A549 treated with dexamethasone at 1 μM for 4 hours (cell line): ENCODE measurements around the gene MLLT6. TPM values are rescaled to one million over a fixed set of nuclear protein-coding genes. Genes with fewer than 3 reads are reported as not detected.

ENCODE experiments used
- total RNA-seq: library from RNA; stranded (reverse); fragments of 200-300 nt; extraction: Qiagen RNA extraction; gene quantifications from 5 replicates; pipeline ENCODE4 v1.2.3, GENCODE V29; 2022

Gene MLLT6
- total RNA-seq: 17.9 to 33.0 TPM (median 27.6 TPM) in 5 replicates

GRCh38 chr17:38704606-38705522 is at the start of gene MLLT6:
Gene MLLT6 (plus strand): TSS chr17:38705273. CDS start chr17:38705633, 360 bp downstream.

GRCh38 chr17:38674749-38675615 is 30.1 kb upstream of the MLLT6 start, which contains the start of gene EPOP:
Gene EPOP (minus strand): TSS chr17:38674957. CDS start chr17:38674495, 462 bp downstream.

GRCh38 chr17:38729886-38730525 is 24.9 kb downstream of the MLLT6 start, which contains the start of gene CISD3:
Gene CISD3 (plus strand): TSS chr17:38730341. CDS start chr17:38730359, 18 bp downstream.

GRCh38 chr17:38748149-38748891 is 43.2 kb downstream of the MLLT6 start, which contains the start of gene PCGF2:
Gene PCGF2 (minus strand): TSS chr17:38748336. CDS start chr17:38740402, 7,934 bp downstream.

GRCh38 chr17:38752308-38753070 is 47.4 kb downstream of the MLLT6 start, which contains the start of gene PSMB3:
Gene PSMB3 (plus strand): TSS chr17:38752741. CDS start chr17:38752827, 86 bp downstream.

Other genes with a start within 250 kb of the MLLT6 start
- gene SRCIN1, start 99.3 kb upstream of the MLLT6 start, total RNA-seq: 1.6 to 3.3 TPM (median 2.4 TPM) in 5 replicates
- gene EPOP, start 30.3 kb upstream of the MLLT6 start, total RNA-seq: 10.8 to 13.3 TPM (median 12.0 TPM) in 5 replicates
- gene CISD3, start 25.1 kb downstream of the MLLT6 start, total RNA-seq: 59.0 to 90.7 TPM (median 77.4 TPM) in 5 replicates
- gene PCGF2, start 43.1 kb downstream of the MLLT6 start, total RNA-seq: 27.1 to 65.8 TPM (median 62.0 TPM) in 5 replicates
- 364 to 413 TPM (median 395 TPM) in 5 replicates for gene PSMB3, start 47.5 kb downstream of the MLLT6 start, total RNA-seq
- gene PIP4K2B, start 94.3 kb downstream of the MLLT6 start, total RNA-seq: 34.5 to 51.8 TPM (median 49.3 TPM) in 5 replicates
- 22.2 to 25.8 TPM (median 23.1 TPM) in 5 replicates for gene CWC25, start 120.0 kb downstream of the MLLT6 start, total RNA-seq
- 2,325 to 3,037 TPM (median 2,389 TPM) in 5 replicates for gene RPL23, start 148.4 kb downstream of the MLLT6 start, total RNA-seq
- gene LASP1, start 164.8 kb downstream of the MLLT6 start, total RNA-seq: 235 to 302 TPM (median 293 TPM) in 5 replicates